Kidney glomerular epithelial cell (primary cell): ENCODE results near the gene SCFD2.
"Not testable (repeated sequence)": the region's sequence is repeated elsewhere in the genome, so short reads cannot be mapped to it uniquely, and the experiment has no call there.

Experiments used
- DNase-seq: peaks from one replicate; lab custom pipeline; 2025; lab: John Stamatoyannopoulos, UW

The SCFD2 gene

DNA sequence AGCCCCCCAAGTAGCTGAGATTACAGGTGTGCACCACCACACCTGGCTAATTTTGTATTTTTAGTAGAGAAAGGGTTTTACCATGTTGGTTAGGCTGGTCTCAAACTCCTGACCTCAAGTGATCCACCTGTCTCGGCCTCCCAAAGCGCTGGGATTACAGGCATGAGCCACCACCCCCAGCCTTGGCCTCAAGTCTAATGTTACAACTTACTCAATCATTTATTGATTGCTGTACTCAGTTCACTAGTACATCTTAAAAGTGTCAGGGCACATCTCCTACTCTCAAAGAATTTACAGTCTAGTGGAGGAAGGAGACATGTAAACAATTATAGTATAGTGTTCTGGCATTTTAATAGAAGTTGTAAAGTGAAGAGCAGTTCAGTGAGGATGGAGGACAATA is 19.5 kb downstream of the SCFD2 start:
- not testable (repeated sequence) for DNase-seq

DNA sequence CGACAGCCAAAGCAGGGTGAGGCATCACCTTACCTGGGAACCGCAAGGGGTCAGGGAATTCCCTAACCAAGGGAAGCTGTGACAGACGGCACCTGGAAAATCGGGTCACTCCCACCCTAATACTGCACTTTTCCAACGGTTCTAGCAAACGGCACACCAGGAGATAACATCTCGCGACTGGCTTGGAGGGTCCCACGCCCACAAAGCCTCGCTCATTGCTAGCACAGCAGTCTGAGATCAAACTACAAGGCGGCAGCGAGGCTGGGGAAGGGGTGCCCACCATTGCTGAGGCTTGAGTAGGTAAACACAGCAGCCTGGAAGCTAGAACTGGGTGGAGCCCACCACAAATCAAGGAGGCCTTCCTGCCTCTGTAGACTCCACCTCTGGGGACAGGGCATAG is 25.7 kb downstream of the SCFD2 start:
- DNase-seq, result not testable (repeated sequence)

DNA sequence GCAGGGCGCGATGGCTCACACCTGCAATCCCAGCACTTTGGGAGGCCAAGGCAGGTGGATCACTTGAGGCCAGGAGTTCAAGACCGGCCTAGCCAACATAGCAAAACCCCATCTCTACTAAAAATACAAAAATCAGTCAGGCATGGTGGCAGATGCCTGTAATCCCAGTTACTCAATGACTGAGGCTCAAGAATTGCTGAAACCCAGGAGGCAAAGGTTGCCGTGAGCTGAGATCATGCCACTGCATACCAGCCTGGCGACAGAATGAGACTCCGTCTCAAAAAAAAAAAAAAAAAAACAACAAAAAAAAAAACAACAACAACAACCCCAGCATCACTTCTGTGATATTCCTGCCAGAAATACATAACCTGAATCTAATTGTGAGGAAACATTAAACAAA is 30.9 kb downstream of the SCFD2 start:
- DNase-seq, result not testable (repeated sequence)

DNA sequence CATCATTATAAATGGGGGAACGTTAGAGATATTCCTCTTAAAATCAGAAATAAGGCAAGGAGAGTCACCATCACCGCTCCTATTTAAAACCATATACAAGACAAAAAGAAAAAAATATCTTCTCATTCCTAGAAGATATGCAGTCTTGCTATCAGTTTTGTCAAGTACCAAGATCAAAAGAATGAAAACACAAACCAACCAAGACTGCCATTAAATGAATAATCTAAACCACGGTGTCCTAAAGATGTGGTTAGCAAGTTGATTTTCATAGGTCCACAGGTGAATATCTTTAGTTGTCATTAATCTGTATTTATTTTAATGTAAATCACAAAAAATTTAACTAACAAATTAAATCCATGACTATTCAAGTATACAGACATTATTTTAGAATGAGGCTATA is 39.3 kb downstream of the SCFD2 start:
- DNase-seq, result no peak

DNA sequence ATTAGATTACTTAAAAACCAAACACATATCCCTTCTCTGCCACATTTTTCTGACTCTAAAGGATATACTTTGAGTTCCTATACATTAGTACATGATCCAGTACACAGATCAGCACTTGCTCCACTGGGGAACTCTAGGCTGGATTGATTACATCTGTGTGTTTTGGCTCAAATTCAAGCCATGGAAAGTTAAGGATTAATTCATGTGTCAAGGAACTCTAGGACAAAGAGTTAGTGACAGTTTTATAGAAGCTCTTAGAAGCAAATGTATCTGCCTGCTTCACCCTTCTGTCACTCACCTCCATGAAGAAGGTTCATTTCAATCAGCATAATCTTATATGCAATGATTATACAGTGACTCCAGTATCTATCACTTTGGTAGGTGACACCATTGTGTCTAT is 43.2 kb downstream of the SCFD2 start:
- no peak for DNase-seq

DNA sequence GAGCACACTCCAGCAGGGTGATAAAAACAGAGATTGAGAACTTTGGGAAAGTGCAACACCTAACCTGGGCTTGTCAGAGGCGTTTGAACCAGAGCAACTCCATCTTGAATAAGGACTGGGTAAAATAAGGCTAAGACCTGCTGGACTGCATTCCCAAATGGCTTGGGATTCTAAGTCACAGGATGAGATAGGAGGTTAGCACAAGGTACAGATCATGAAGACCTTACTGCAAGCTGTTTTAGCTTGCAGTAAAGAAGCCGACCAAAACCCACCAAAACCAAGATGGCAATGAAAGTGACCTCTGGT is 43.9 kb downstream of the SCFD2 start:
- DNase-seq, result no peak

DNA sequence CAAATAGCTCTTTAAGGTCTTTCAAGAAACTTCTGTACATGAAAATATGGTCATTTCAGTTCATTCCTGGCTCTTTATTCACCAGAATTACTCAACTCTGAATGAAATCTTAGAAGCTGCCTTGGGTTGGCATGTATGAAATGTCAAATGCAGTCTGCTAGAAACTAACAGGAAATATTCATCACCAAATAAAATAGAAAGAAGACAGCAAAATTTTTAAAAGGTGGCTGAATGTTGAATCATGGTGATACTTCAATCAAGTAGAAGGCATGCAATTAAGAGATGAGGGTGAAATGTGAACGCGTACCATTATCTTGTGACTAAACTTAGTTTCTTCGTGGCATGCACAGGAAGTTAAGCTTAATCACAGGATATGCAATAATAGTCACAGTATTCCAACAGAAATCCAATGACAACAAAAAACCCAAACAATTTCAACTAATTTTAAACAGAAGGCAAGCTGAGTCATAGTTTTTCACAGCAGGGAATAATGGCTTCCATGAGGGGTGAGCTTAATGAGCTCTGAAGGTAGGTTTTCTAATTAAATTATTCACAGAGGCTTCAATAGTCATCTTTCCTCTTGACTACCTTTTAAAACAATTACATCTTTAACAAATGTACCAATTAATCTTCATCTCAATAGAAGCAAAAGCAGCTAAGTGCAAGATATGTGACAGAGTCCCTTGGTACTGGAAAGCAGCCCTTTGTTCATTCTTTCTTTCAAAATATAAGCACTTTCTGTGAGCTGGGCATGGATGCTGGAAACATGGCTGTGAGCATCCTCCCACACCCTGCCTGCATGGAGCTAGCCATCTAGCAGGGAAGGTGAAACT is 44.5 kb downstream of the SCFD2 start:
- DNase-seq, result peak; percentile 73

DNA sequence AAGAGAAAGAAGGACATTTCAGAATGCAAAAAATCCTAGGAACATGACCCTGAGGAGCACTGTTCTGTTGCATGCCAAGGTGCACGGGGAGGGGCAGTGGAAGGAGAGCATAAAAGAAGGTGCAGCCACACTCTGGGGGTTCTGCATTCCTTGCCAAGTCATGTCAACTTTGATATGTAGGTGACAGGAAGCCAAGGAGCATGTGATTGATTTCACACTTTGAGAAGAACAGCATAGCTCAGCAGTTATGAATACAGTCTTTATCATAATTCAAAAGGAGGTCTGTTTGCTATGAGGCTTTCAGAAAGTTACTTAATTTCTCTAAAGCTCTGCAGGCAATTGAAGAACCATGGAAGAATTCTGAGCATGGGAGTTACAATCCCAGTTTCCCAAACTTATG is 50.6 kb downstream of the SCFD2 start:
- DNase-seq, result no peak

DNA sequence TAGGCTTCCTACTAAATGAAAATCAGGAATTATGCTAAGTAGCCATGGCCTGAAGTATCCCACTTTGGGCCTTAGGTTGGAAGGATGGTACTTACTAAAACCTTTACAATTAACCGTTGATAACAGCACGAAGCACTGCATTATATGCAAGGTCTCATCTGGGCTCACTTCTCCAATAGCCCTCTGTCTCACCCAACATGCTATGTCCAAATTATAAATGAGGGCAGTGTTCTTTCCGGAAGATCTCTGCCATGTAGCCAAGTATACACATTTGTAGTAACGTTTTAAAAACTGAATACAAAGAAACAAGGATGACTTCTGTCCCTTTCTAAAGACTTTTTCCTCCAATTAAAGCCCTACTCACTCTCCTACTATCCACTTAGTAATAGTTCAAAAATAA is 51.6 kb downstream of the SCFD2 start:
- DNase-seq, result no peak

DNA sequence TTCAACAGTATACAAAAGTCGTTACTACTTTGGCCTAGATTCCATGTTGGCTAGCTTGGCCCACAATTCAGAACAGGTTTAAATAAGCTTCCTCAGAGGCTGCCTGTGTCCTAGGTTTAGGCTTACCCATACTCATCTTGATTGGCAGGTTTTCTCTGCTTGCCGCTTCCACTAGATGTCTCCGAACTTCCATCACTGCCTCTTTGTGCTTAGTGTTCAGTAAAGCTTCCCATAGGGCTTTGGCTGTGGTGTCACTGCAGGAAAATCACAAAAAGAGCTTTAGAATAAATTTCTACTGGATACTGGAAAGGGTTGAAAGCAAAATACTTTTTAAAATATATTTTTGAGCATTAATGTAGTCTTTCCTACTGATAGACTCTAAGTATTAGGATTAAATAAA is 52.4 kb downstream of the SCFD2 start:
- DNase-seq, result no peak

DNA sequence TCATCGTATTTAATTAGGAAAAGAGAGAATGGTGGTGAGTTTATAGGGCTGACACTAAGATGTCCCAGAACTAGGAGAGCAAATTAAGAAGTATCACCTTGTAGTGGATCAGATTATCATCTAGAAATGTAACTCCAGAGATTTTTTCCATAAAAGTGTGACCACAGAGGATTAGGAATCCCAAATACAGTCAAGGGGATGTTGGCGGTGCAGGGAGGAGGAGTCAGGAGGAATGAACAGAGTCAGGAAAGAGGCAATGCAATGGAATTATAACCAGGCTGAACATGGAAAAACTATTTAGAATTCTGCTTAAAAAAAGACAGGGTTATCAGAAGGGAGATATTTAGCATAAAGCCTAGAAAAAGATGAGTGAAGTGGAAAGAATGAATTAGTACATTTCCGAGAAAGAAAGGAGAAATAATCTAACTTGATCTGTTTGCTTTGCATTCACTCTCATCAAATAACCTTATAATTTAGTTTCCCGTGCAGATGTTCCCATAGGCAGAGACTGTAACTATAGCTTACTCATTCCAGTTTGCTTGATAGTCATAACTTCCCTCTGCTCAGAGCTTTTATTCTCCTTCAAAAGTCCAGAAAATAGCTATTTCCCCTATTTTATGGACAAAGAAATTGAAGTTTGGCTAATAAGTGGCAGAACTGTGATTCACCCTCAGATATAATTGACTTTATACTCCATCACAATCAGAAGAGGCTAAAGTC is 56.4 kb downstream of the SCFD2 start:
- DNase-seq, result no peak

DNA sequence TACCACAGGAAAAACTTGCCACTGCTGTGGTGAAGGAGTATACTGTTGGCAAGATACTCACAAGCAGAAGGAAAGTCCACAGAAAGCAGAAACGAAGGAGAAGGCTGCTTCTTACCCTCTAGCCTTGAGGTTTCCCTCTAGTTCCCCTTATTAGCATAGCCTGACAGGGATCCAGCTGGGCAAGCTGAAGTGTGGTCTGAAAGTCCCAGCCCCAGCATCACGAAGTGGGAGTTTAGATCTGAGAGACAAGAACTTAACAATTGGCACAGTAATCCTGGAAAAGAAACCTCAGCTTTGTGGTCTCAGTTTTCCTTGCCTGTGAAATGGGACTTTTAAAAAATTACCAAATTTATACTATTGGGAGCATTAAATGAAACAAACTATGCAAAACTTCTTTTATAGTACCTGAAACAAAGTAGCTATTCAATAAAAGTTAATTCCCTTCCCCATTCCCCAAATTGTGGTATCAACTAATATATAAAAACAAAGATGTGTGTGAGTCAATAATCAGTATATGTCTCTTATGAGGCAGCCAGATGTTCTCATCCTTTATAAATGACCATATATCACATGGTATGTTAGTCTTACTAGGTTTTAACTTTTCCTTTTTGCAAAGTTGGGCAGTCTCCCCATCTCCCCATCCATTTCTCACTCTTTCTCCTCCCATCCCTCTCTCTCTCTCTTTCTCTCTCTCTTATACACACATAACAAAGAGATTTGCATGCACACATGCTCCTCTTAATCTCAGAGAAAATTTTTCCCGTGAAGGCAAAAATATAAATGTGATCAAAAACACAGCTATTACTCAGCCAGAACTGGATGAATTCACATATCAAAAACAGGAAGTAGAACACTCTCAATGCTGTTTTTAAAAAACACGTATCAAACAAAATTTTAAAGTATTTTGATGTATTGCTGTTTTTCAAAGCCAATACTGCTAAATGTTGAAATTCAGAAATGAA is 57.8 kb downstream of the SCFD2 start:
- DNase-seq, result no peak

DNA sequence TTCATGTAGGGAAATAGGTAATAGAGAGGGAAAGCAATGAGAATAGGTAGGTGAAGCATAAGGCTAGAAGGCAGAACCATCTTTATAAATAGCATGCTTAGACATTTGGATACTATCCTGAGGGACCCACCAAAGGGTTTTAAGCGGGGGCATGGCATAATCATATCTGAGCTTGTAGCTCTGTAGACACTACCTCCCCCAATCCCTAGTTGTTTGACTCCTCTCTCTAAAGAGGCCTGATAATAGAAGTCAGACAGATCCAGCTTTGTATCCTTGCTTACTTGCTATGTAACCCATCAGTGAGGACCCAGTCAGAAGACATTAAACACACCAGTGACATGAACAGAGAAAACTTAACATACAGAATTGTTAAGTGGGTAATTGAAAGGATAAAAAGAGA is 58.7 kb downstream of the SCFD2 start:
- no peak for DNase-seq

DNA sequence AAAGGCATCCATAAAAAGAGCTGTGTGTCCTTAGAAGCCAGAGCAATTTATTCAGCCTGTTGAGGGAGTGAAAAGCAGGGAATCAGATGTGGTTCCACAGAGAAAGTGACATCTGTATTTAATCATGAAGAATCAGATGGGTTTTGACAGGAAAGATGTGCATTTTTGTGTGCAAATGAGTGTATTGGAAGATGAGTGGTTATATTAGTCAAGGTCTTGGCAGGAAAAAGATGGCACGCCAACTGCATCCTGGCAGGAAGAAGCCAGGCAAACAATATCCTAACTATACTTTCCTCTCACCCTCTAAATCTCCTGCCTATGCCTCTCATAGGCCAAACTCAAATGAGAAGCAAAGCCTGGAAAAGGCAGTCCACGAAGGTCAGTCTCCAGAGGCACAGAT is 59.1 kb downstream of the SCFD2 start:
- DNase-seq, result no peak

DNA sequence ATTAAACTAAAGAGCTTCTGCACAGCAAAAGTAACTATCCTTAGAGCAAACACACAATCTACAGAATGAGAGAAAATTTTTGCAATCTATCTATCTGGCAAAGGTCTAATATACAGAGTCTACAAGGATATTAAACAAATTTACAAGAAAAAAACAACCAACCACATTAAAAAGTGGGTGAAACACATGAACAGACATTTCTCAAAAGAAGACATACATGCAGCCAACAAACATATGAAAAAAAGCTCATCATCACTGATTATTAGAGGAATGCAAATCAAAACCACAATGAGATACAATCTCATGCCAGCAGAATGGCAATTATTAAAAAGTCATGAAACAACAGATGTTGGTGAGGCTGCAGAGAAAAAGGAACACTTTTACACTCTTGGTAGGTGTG is 73.7 kb downstream of the SCFD2 start:
- not testable (repeated sequence) for DNase-seq

DNA sequence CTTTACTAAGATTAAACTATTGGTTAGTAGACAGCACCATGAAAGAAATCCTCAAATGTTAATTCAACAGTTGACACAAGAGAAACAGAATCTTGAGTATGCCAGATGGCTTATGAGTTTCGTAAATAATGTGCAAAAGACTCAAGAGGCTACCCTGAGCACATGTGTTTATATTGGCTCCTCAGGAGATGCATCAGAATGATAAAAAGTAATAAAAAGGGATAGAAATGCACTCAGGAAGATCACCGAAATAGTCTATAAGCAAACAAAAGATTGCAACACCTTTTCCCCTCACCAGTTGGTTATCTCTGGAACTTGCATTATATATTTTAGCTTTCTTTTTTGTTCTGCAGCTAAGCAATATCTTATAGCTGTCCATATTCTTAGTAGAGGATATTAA is 84.4 kb downstream of the SCFD2 start:
- no peak for DNase-seq

DNA sequence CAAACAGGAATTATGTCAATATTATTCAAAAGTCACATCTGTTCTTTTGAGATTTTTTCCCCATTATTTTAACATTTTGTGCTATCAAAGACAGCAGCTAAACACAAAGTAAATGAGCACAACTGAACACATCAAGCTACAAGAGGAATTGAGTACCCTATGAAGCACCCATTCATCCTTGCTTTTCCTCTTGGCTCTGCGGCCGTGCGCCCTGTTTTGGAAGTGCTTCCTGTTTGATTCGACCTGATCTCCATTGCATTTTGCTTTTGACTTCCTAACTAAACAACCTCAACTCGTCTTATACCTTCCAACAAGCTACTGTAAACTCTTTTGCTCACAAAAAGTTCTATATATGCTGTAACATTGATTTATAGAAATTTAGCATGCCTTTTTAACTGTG is 85.0 kb downstream of the SCFD2 start:
- no peak for DNase-seq

DNA sequence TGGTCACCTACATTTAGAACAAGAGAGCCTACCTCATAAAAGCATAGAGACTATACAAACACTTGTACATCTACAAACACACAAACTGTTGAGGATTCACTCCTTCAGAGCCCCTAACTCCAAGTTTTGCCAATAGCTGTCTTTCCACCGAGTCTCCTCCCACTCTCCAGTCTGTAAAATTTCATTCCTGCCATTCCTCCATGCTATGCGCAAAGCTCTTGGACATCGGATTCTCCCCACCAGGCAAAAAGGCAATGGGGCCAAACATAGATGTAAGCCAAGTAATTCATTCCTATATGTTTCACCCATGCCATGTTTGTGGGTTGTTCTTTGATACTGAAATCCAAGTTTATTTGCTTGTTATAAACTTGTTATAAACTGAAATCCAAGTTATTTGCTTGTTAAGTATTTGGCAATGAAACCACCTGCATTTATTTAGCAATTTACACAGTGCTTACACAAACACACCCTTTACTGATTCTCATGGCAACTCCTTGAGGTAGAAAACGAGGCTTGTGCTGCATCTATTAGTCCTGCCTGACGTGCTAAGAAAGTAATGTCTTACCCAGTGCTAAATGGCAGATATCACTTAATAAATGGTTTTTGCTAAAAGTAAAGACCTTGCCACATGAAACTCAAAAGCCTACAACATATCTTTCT is 91.1 kb downstream of the SCFD2 start:
- no peak for DNase-seq

DNA sequence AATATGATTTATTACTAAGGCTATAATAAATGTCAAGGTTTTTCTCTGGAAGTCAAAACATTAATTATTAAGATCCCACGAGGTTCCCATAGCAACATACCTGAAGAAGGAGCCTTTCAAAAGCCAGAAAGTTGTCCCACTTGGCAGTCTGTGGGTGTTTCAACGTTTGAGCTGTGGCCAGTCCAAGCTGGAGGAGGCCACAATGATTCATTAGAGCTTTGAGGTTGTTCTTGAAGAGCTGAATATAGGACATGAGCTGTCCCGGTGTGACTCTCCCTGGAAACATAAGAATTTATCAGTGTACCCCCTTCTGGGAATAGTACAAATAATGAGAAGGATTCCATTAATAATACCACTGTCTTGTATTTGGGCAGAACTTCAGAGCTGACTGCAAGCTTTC is 92.1 kb downstream of the SCFD2 start:
- DNase-seq, result no peak

DNA sequence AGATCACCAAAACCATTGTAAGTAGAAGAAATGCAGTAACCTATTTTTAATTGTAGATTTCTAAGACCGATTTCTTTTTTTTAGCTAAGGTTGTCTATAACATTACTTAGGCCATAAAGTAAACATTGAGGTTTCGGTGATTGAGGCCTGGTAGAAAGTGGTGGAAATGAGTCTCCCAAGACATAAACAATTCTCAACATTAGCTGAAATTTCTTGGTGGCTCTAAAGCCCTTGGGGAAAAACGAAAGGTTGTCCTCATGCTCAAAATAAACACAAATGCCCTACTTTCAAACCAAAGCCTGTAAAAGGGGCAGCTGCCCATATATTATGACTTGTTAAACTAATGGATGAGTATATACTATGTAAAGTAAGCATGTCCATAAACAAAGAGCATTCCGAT is 98.8 kb downstream of the SCFD2 start:
- no peak for DNase-seq

DNA sequence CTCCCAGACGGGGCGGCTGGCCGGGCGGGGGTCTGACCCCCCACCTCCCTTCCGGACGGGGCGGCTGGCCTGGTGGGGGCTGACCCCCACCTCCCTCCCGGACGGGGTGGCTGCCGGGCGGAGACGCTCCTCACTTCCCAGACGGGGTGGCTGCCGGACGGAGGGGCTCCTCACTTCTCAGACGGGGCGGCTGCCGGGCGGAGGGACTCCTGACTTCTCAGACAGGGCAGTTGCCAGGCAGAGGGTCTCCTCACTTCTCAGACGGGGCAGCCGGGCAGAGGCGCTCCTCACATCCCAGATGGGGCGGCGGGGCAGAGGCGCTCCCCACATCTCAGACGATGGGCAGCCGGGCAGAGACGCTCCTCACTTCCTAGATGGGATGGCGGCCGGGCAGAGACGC is 109.9 kb downstream of the SCFD2 start:
- not testable (repeated sequence) for DNase-seq

DNA sequence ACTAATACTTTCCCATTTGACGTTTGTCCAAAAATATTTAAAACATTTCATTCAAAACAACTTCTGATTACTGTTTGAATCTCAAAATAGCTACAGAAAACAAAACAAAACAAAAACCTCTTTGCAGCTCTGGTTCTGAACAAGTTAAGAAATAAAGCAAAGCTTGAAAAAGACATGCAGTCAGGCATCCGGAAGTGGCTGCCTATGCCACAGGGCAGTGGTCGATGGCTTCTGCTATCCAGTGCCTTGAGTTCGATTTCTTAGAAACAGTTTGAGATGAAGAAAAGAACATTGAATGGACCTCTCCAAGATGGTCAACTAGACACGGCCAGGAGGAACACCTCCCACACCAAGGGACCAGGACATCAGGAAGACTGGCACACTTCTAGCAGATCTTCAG is 125.3 kb downstream of the SCFD2 start:
- no peak for DNase-seq
